HG02610 (cell line): Measurements from ENCODE around the gene NBAS.

Source experiments
- ATAC-seq: cut with Tn5 transposase; IDR thresholded peaks from one replicate; pipeline ENCODE4 v1.9.1; 2021; ENCODE audit warnings: mild to moderate bottlenecking, moderate library complexity; ENCODE audit not compliant: unreplicated experiment

The NBAS gene

DNA sequence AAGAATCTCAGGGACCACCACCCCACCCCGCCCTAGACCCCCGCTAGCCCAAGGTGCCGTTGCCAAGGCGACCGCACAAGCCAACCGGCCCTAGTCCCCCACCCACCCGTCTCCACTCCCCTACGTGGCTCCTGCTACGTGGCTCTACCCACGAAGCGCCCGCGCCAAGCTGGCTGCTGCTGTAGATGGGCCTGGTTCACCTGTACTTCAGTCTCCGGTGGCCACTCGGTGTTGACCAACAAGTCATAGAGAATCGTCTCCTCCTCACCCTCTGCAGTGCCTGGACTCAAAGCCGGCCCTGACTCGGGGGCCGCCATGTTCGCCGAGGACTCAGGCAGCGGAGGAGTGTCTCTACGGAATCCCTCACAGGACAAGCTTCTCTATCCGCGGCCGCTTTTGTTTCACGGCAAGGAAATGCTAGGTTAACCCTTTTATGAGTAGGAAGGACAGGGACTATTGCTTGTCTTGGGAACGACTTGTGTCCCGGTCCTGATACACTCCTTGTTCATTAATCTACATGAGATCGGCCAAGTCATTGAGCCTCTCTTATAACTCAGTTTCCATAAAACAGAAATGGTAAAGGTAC, at the start of gene NBAS:
NBAS (minus strand) TSS at position 347 of the 586 bp plus-strand sequence; CDS start at position 317, 30 bp downstream.
- peak; percentile 84 for ATAC-seq

GRCh38 chr2:15610430-15610952, 49.4 kb upstream of the NBAS start:
- no peak for ATAC-seq

DNA sequence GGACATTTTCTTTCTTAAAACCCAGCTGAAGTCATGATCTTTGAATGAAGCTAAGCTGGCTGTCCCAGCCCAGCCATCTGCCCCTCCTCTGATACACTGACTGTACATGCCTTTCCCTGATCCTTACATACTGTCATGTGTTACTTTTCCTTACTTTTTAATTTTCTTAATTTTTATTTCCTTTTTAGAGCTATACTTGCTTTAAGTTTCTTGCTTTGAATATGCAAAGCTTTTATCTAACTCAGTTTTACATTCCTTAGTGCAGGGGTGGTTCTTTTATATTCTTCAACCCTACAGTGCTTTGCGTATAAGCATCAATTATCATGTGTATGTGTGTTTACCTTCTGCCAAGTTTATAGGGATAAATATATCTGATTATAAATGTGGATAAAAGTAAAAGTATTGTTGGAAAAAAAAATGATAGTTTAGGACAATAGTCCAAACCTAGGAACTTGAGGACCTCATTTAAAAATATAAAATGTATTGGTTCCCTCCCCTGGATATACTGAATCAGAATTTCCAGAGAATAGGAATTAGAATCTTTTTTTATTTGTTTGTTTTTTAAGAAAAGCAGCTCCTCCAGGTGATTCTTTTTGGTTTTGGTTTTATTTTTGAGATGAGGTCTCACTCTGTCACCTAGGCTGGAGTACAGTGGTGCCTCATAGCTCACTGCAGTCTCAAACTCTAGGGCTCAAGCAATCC, 48.4 kb upstream of the NBAS start:
- no peak for ATAC-seq

DNA sequence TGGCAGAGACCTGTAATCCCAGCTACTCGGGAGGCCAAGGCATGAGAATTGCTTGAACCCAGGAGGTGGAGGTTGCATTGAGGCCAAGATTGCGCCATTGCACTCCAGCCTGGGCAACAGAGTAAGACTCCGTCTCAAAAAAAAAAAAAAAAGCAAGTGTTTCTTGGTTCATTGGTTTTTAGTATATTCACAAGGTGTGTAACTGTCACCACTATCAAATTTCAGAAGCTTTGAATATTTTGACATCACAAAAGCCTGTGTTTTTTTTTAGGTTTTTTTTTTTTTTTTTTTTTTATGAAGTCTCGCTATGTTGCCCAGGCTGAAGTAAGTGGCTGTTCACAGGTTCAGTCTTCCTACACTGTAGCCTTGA, 47.2 kb upstream of the NBAS start:
- ATAC-seq: no peak

- ATAC-seq: no peak
These were observed 46.7 kb upstream of the NBAS start for GRCh38 chr2:15607709-15608391.

GRCh38 chr2:15606481-15607441, 45.6 kb upstream of the NBAS start:
- no peak for ATAC-seq

DNA sequence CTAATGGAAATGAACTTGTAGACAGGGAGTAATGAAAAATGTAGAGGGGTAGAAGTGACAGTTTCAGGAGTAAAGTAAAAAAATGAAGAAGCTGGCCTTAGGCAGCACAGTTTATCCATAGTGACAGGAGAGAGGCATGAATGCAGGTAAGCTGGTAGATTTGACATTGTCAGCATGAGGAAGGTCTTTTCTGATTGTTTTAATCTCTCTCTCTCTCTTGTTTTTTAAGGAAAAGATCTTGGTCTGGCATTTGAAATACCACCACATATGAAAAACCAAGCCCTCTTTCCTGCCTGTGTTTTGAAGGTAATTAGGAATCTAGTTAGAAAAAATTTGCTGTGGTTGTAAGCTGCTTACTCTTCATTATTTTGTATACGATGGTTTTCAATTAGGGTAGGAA, 44.6 kb upstream of the NBAS start:
- no peak for ATAC-seq

GRCh38 chr2:15603948-15604347, 42.8 kb upstream of the NBAS start:
- ATAC-seq: no peak

- ATAC-seq: no peak
These were observed 42.1 kb upstream of the NBAS start for GRCh38 chr2:15603044-15603765.

DNA sequence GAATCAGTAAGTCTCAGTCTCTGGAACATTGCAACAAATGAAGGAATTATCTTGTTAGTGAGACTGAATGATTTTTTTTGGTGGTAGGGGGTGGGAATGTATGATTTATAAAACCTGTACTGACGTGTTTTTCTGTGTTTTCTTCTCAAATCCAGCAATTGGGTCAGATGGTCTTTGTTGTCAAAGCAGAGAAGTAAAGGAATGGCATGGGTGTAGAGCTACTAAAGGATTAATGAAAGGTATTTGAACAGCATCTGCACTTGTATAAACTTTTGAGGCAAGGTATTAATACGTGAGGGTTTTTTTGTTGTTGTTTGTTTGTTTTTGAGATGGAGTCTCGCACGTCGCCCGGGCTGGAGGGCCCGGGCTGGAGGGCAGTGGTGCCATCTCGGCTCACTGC, 41.3 kb upstream of the NBAS start:
- ATAC-seq: no peak

DNA sequence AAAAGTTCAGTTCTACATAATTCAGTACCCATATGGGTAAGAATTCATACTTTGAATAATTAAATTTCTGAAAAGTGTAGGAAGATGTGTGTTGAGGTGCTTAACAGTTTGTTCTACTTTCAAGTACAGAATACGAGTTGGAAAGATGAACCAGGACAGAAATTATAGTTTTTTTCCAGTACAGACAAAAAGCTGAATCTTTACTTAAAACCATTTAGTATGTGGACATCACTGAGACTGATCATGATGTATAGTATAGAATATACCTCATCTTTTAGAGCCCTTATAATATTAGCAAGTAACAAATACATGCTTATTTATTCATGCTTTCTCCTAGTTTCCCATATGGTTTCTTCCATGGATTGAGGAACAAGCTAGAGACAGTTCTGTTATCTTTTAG, 40.5 kb upstream of the NBAS start:
- ATAC-seq: no peak

- ATAC-seq: no peak
These were observed 38.9 kb upstream of the NBAS start for GRCh38 chr2:15599994-15600393.

DNA sequence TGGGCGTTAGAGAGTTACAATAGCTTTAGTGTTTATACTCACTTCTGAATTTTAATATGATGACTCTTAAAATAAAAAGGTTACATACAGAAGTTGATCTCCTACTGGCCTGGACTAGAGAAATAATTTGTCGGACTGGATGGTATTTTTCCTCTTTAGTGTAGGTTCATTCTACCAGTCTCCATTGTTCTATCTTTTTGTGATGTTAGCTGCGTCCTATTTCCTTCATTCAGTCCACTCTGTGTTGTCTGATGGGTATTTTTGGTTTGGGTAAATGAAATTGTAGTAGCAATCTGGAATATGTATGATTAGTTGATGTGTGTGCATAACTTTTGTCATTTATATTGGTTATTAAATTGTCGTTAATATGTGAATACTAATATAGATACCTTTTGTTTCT, 35.8 kb upstream of the NBAS start:
- no peak for ATAC-seq

- no peak for ATAC-seq
These were observed 35.2 kb upstream of the NBAS start for GRCh38 chr2:15596350-15596749.

DNA sequence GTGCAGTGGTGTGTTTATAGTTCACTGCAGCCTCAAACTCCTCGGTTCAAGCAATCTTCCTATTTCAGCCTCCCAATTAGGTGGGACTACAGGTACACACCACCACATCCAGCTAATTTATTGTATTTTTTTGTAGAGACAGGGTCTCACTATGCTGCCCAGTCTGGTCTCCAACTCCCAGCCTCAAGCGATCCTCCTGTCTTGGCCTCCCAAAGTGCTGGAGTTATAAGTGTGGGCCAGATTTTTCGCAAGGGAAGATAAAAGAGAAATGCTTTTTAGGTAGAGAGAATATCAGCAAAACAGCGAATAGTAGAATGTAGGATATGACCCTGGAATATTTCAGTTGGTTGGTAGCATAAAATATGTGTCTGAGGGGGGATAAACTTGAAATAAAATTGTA, 34.8 kb upstream of the NBAS start:
- ATAC-seq: no peak

GRCh38 chr2:15595342-15595905, 34.3 kb upstream of the NBAS start:
- no peak for ATAC-seq

DNA sequence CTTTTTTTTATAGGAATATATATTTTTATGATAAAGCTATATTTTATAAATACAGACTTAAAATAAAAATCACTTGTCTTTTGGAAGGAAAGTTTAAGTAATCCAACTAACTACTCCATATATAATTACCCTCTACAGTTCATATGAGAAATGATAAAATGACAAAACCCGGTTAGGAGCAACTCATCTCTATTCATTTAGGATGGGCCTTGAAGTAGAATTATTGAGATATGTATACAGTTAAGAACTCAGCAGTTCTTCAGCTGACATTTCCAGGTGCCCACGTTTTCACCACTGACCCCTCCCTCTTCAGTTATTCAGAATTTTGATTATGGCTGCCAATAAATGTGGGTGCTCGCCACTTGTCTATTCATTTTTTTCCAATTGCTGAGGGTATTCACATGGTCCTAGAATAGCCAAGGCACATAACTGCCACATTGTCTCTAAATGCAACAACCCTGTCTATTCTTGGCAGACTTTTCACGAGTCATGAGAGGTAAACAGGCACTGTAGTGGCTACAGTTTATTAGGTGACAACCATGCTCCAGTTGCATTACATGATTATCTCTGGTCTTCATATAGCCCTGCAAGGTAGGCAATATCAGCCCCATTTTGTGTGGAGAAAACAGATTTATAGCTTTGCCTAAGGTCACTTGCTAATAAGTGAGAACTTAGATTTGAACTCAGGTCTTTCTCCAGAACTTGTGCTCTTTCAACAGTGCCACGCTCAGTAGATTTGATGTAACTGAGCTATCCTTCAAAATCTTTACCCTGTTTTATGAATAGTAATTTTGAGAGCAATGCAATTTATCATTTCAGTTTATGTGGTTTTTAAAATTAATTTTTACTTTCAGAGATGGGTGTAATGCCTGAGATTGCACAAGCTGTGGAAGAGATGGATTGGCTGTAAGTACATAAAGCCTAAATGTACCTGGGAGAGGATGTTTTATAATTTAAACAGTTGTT, 33.4 kb upstream of the NBAS start:
- ATAC-seq: no peak

GRCh38 chr2:15593327-15593705, 32.2 kb upstream of the NBAS start:
- no peak for ATAC-seq
